ENCODE data around the gene CDC5L.

Gene CDC5L

DNA sequence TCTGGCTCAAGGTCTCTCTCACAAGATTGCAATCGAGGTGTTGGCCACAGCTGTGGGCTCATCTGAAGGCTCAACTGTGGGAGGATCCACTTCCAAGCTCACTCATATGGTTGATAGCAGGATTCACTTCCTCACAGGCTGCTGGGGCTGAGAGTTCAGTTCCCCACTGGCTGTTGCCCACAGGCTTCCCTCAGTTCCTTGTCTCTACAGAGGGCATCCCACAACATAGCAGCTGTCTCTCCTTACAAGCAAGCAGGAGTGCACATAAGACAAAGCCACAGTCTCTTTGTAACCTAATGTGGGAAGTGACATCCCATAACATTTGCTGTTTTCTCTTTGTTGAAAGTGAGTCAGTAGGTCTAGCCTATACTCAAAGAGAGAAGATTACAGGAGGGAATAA lies 31.0 kb upstream of the CDC5L start:
- DNase-seq, result no peak
- H3K9me3 Mint-ChIP-seq, result no peaks in the 10 kb centered on the region

DNA sequence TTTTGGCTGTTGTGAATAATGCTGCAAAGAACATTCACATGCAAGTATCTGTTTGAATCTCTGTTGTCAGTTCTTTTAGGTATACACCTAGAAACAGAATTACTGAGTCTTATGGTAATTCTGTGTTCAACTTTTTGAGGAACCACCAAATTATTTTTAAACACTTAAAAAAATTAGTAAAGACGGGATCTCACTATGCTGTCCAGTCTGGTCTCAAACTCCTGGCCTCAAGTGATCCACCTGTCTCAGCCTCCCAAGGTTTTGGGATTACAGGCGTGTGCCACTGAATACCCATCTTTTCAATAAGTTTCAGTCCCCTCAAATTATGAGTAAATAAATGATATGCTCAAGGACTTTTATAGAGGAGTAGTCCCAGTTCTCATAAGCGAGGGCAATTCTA lies 27.5 kb upstream of the CDC5L start:
- no peak overlapping the region for H3K4me3 Mint-ChIP-seq
- H3K4me1 Mint-ChIP-seq (ENCODE audit: low read depth), result no peaks in the 10 kb centered on the region
- H3K9me3 Mint-ChIP-seq, result no peaks in the 10 kb centered on the region
- H3K36me3 Mint-ChIP-seq (ENCODE audit: low read depth), result no peaks in the 10 kb centered on the region
- H3K27me3 Mint-ChIP-seq, result peaks cover 34% of the 10 kb centered on the region
- H3K27ac Mint-ChIP-seq, result no peak overlapping the region
- no peak for DNase-seq

More for the DNA sequence above, 31.0 kb upstream of the CDC5L start:
- H3K4me3 Mint-ChIP-seq, result no peak overlapping the region
- H3K36me3 Mint-ChIP-seq (ENCODE audit: low read depth), result no peaks in the 10 kb centered on the region
- H3K27me3 Mint-ChIP-seq, result peaks cover 31% of the 10 kb centered on the region
- H3K27ac Mint-ChIP-seq, result no peak overlapping the region
- no peaks in the 10 kb centered on the region for H3K4me1 Mint-ChIP-seq (ENCODE audit: low read depth)

DNA sequence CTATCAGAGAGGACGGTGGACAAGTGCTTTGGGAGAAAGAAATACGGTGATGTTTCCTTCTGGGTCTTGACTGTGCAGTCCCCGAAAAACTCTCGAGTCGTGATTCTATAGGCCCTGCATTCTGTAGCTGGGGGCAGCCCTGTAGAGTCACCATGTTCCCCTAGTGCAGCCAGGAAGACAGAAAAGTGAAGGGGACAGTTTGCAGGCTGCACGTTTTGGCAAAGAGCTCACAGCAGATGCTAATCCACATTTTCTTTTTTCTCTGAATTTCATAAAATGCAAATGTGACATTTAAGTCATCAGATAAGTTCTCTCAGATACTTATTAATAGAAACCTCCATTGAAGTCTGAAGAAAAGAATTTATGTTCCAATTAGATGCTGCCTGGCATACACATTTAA lies 25.6 kb upstream of the CDC5L start:
- Mint-ChIP-seq H3K27ac (no peak overlapping the region), H3K27me3 (peaks cover 25% of the 10 kb centered on the region), H3K4me1 (ENCODE audit: low read depth) (no peaks in the 10 kb centered on the region), H3K36me3 (ENCODE audit: low read depth) (no peaks in the 10 kb centered on the region), H3K9me3 (no peaks in the 10 kb centered on the region), H3K4me3 (no peak overlapping the region)
- DNase-seq, result no peak

DNA sequence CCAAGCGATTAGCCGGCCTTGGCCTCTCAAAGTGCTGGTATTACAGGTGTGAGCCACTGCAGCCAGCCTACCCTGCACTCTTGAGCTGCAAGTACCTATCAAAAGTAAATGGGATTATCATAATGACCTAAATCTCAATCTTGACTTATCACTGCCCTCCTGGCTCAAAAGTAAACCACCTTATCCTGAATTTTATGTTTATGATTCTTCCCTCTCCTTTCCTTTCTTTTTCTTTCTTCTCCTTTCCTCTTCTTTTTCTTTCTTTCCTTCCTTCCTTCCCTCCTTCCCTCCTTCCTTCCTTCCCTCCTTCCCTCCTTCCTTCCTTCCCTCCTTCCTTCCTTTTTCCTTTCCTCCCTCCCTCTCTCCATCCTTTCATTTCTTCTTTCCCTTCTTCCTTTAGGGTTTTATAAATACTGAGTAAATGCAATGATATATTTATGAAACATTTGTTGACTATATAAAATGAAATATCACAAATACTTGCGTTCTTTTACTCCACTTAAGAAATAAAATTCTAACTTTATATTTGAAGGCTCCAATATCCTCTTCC lies 24.1 kb upstream of the CDC5L start:
- Mint-ChIP-seq H3K27ac (no peak overlapping the region), H3K4me3 (no peak overlapping the region), H3K36me3 (ENCODE audit: low read depth) (no peaks in the 10 kb centered on the region), H3K9me3 (no peaks in the 10 kb centered on the region), H3K27me3 (peaks cover 14% of the 10 kb centered on the region), H3K4me1 (ENCODE audit: low read depth) (no peaks in the 10 kb centered on the region)
- no peak for DNase-seq

DNA sequence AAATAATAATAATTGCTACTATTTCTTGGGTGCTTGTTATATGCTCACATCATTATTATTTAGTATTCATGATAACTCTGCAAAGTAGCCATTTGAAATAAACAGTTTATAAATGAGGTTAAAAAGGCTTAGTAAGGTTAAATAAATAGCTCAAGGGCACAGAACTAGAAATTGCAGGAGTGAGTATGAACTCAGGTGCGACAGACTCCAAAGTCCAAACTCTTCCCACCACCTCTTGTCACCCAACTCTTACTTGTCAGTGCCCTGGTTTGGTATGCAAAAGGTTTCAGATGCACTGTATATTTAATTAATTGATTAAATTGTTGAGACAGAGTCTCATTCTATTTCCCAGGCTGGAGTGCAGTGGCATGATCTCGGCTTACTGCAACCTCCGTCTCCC lies 20.7 kb upstream of the CDC5L start:
- Mint-ChIP-seq H3K27ac (no peak overlapping the region), H3K4me1 (ENCODE audit: low read depth) (no peaks in the 10 kb centered on the region), H3K27me3 (peaks cover 8% of the 10 kb centered on the region), H3K4me3 (no peak overlapping the region), H3K9me3 (no peaks in the 10 kb centered on the region), H3K36me3 (ENCODE audit: low read depth) (no peaks in the 10 kb centered on the region)
- no peak for DNase-seq

DNA sequence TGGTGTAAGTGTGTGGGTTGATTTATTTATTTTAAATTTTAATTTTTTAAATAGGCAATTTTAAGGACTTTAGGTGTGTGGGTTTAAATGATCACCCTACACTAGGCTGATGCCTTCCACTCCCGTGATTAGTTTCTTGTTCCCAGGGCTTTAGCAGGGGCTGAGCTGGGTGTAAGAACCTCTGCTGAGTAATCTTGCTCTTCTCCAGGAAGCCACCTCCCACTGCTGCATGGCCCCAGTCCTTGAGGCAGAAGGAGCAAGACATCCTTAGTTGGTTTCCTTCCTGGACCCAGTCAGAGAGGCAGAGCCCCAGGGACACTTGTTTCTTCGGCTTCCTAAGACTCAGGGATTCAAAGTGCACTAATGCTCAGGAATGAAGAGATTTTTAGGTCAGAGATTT lies 19.8 kb upstream of the CDC5L start:
- Mint-ChIP-seq H3K9me3 (no peaks in the 10 kb centered on the region), H3K36me3 (ENCODE audit: low read depth) (no peaks in the 10 kb centered on the region), H3K4me3 (no peak overlapping the region), H3K27ac (no peak overlapping the region), H3K4me1 (ENCODE audit: low read depth) (no peaks in the 10 kb centered on the region), H3K27me3 (peaks cover 7% of the 10 kb centered on the region)
- no peak for DNase-seq

DNA sequence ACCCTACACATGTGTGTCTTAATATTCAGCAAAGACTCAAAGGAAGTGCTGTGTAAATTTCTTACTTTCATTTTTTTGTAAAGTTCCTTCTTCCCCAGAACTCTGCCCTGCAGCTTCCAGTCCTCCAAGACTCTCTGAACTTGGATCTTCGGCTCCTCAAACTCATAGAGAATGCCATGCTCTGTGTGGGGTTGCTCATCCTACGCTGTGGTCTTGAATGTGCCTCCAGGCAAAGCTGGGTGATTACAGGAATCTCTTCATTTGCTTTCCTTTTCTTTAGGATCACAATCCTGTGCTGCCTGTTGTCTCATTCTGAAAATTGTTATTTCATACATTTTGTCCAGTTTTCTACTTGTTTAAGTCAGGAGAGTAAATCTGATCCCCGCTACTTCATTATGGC lies 14.5 kb upstream of the CDC5L start:
- no peak overlapping the region for H3K27ac Mint-ChIP-seq
- H3K9me3 Mint-ChIP-seq, result no peaks in the 10 kb centered on the region
- H3K4me3 Mint-ChIP-seq, result no peak overlapping the region
- DNase-seq, result no peak
- H3K36me3 Mint-ChIP-seq (ENCODE audit: low read depth), result no peaks in the 10 kb centered on the region
- peaks cover 15% of the 10 kb centered on the region for H3K27me3 Mint-ChIP-seq
- no peaks in the 10 kb centered on the region for H3K4me1 Mint-ChIP-seq (ENCODE audit: low read depth)

DNA sequence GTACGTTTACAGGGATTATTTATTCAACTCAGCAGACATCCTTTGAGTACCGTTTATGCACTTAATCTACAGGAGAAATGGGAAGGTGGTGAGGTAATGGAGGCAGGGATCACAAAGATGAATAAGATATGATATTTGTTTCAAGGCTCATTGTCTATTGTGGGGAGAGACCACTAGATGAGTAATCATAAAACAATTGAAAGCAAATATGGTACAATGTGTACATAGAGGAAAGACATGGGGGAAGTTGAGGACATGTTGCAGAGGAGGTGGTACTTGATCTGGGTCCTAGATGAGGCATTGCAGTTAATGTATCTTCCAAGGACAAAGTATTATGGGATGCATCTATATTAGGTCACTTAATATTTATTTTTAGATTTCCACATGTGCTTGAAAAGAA lies 13.7 kb upstream of the CDC5L start:
- Mint-ChIP-seq H3K4me3 (no peak overlapping the region), H3K27ac (no peak overlapping the region), H3K4me1 (ENCODE audit: low read depth) (no peaks in the 10 kb centered on the region), H3K36me3 (ENCODE audit: low read depth) (no peaks in the 10 kb centered on the region), H3K27me3 (peaks cover 12% of the 10 kb centered on the region), H3K9me3 (no peaks in the 10 kb centered on the region)
- DNase-seq, result no peak

DNA sequence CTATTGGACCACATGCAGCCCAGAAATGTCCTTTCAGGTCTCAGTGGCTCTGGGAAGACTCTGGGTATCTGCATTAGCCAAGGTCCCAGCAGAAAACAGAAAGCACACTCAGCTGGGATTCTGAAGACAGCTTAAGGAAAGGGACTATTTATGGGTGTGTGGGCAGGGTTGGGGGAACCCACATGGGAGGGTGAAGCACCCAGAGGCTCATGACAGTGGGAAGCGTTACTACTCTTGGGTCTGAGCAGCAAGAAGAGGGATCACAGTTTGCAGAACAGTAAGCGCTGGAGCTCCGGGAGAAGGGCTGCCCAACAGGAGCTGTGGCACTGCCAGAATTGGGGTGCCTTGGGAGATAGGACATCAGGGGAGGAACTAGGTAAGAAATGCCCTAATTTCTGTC lies 12.4 kb upstream of the CDC5L start:
- H3K4me3 Mint-ChIP-seq, result no peak overlapping the region
- H3K27ac Mint-ChIP-seq, result no peak overlapping the region
- H3K36me3 Mint-ChIP-seq (ENCODE audit: low read depth), result no peaks in the 10 kb centered on the region
- H3K27me3 Mint-ChIP-seq, result peaks cover 9% of the 10 kb centered on the region
- H3K4me1 Mint-ChIP-seq (ENCODE audit: low read depth), result no peaks in the 10 kb centered on the region
- no peak for DNase-seq
- no peaks in the 10 kb centered on the region for H3K9me3 Mint-ChIP-seq

DNA sequence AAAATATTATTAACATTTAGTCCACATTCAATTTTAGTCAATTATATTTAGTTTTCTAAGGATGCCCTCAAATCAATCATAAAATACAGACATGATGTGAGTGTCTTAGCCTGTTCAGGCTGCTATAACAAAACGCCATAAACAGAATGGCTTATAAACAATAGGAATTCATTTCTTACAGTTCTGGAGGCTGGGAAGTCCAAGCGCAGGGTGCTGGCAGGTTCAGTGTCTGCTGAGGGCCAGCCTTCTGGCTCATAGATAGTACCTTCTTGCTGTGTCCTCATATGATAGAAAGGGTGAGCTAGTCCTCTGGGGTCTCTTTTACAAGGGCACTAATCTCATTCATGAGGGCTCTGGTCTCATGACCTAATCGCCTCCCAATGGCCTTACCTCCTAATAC lies 10.0 kb upstream of the CDC5L start:
- no peaks in the 10 kb centered on the region for H3K4me1 Mint-ChIP-seq (ENCODE audit: low read depth)
- H3K27ac Mint-ChIP-seq, result no peak overlapping the region
- no peak overlapping the region for H3K4me3 Mint-ChIP-seq
- peaks cover 28% of the 10 kb centered on the region for H3K27me3 Mint-ChIP-seq
- DNase-seq, result no peak
- H3K36me3 Mint-ChIP-seq (ENCODE audit: low read depth), result no peaks in the 10 kb centered on the region
- H3K9me3 Mint-ChIP-seq, result no peaks in the 10 kb centered on the region

DNA sequence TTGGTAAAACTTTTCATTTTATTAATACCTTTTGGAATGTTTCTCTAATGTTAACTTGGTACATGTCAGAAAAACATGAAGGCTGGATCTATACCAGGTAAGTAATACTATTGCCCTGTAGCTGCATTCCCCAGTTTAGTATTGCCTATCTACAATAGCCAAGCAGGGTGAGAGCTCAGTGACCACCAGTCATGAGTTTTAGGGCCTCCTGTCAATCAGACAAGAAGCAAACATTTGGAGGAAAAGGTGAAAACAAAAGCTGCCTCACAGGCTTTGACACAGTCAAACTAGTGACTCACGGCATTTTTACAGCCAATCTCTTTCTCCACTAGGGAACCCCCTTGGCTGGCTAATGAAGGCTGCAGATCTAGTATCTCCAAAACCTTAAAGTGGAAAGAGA lies 9.5 kb upstream of the CDC5L start:
- Mint-ChIP-seq H3K4me1 (ENCODE audit: low read depth) (no peaks in the 10 kb centered on the region), H3K36me3 (ENCODE audit: low read depth) (no peaks in the 10 kb centered on the region), H3K4me3 (no peak overlapping the region), H3K27ac (no peak overlapping the region), H3K27me3 (peaks cover 25% of the 10 kb centered on the region), H3K9me3 (no peaks in the 10 kb centered on the region)
- DNase-seq, result no peak

DNA sequence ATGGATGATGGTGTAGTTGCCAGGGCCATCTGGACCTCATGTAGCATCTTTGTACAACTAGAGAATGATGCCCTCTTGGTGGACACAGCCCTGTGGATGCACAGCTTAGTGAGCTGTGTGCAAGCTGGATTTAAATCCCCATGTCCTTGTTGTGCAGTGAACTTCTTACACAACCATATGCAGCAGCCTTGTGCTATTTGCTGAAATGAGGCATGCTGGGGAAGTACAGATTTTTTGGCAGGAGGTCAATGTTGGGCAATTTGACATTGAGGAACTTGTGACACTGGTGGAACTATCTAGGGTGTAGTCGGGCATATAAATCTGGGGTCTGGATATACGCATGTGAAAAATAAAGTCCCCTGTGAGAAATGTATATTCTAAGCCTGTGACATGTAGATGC lies 5.8 kb upstream of the CDC5L start:
- no peak for DNase-seq
- Mint-ChIP-seq H3K27ac (no peak overlapping the region), H3K27me3 (peaks cover 23% of the 10 kb centered on the region), H3K36me3 (ENCODE audit: low read depth) (no peaks in the 10 kb centered on the region), H3K9me3 (no peaks in the 10 kb centered on the region), H3K4me1 (ENCODE audit: low read depth) (peaks cover 4% of the 10 kb centered on the region), H3K4me3 (no peak overlapping the region)

DNA sequence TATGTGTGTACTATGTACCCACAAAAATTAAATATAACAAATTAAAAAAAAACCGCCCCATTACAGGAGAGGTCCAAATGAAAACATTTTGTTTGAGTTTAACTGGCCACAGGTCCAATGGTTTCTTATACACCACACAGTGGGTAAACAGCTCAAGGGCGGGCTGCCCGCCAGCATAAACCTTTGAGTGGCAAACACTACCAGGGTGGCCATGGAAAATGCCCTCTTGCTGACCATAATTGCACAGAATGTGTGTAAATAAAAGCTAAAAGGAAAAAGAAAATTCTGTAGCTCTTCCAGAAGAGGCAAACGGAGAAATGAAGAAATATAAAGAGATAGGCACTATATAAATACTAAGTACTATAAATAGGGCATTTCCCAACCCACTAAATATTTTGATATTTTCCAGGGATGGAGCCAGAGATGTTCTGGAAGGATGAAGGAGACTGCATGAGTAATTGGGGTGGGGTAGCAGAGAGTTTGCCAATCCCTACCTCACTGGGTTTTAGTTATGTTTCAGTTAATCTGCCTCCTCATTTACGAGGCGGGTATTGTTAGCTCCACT lies 1.1 kb upstream of the CDC5L start:
- peaks cover 40% of the 10 kb centered on the region for H3K36me3 Mint-ChIP-seq (ENCODE audit: low read depth)
- H3K4me3 Mint-ChIP-seq, result peak overlapping the region; percentile 94
- H3K4me1 Mint-ChIP-seq (ENCODE audit: low read depth), result peaks cover 35% of the 10 kb centered on the region
- peaks cover 10% of the 10 kb centered on the region for H3K27me3 Mint-ChIP-seq
- no peaks in the 10 kb centered on the region for H3K9me3 Mint-ChIP-seq
- DNase-seq, result no peak
- peak overlapping the region; percentile 99 for H3K27ac Mint-ChIP-seq

DNA sequence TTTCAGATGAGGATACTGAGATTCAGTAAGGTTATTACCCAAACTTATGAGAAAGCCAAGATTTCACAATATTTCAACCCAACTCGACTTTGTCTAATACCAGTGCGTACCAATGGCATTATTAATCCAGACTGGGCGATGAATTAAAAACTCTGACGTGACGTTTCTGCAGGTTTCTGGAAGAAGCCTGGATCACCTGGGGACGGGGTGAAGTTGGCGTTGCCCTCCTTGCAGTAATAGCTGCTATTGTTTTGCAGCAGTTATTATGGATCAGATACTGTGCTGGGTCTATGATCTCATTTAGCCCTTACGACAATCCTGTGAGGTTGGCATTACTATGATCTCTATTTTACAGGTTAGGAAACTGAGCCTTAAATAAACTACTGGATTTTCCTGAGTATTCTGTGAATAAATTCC lies 569 bp upstream of the CDC5L start:
- peak overlapping the region; percentile 99 for H3K27ac Mint-ChIP-seq
- H3K27me3 Mint-ChIP-seq, result peaks cover 7% of the 10 kb centered on the region
- peaks cover 39% of the 10 kb centered on the region for H3K4me1 Mint-ChIP-seq (ENCODE audit: low read depth)
- H3K36me3 Mint-ChIP-seq (ENCODE audit: low read depth), result peaks cover 45% of the 10 kb centered on the region
- H3K9me3 Mint-ChIP-seq, result no peaks in the 10 kb centered on the region
- DNase-seq, result peak; percentile 32
- peak overlapping the region; percentile 94 for H3K4me3 Mint-ChIP-seq

DNA sequence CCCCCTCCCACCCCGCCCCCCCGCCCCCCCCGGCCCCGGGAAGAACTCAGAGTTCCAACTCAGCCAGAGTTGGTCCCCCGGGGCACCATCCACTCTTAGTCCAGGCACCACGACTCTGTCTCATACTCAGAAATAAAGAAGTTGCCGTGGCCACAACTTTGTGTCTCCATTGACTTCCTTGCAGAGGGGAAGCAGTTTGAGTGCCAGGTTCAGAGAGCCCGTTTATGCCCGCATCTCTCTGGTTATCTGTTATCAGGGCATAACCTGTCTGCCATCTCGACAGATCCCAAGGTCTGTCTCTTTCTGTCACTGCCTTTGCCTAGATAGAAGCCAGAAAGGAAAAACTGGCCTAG lies 605 bp downstream of the CDC5L start:
- H3K4me1 Mint-ChIP-seq (ENCODE audit: low read depth), result peaks cover 40% of the 10 kb centered on the region
- H3K27ac Mint-ChIP-seq, result peak overlapping the region; percentile 99
- H3K36me3 Mint-ChIP-seq (ENCODE audit: low read depth), result peaks cover 56% of the 10 kb centered on the region
- H3K4me3 Mint-ChIP-seq, result peak overlapping the region; percentile 94
- DNase-seq, result no peak
- H3K27me3 Mint-ChIP-seq, result peaks cover under 1% of the 10 kb centered on the region
- H3K9me3 Mint-ChIP-seq, result no peaks in the 10 kb centered on the region

DNA sequence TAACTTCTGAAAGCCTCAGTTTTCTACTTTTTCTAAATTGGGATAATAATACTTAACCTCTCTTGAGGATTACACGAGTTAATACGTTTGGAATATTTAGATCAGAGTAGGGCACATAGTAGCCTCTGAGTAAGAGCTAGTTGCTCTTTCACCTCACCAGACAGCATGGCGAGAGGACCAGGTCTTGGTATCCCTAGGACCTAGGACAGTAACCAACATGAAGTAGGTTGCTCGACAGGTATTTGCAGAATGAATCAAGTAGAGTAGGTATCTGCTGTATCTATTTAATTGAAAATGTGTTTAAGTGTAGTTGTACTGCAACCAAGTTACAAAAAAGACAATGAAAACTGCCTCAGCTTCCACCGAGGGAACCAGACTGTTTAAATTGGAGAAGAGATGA lies 1.4 kb downstream of the CDC5L start:
- Mint-ChIP-seq H3K9me3 (no peaks in the 10 kb centered on the region), H3K36me3 (ENCODE audit: low read depth) (peaks cover 63% of the 10 kb centered on the region), H3K4me1 (ENCODE audit: low read depth) (peaks cover 40% of the 10 kb centered on the region), H3K4me3 (peak overlapping the region; percentile 94), H3K27me3 (no peaks in the 10 kb centered on the region), H3K27ac (peak overlapping the region; percentile 99)
- DNase-seq, result no peak
